Stimulated activated CD4-positive, alpha-beta T cell treated with anti-CD3 and anti-CD28 coated beads, Interleukin-4, amount 100 ng/mL, for 1 hour (primary cell): ENCODE results near the gene ARHGAP26.
"Not testable (repeated sequence)": the region's sequence is repeated elsewhere in the genome, so short reads cannot be mapped to it uniquely, and the experiment has no call there.

ENCODE experiments used
- DNase-seq: peaks from one replicate; pipeline ENCODE4 v3.0.0-alpha.2; 2020

Gene ARHGAP26

DNA sequence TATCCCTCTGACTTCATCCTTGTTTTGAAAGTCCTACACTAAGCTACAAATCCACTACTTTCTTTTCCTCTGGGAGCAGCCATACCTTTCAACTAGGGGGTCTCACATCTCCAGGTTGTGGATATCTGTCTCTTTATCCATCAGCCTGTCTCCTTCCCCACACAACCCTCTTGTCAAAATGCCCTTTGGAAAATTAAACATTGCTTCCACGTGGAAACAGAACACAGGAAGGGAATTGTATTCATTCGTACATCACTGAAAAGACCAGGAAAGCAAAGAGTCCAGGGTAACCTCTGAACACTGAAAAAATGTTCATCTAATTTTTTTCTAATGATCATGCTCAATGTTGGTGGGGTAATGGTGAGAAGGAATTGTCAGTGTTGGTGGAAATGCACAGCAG lies 429.7 kb downstream of the ARHGAP26 start:
- DNase-seq: no peak

DNA sequence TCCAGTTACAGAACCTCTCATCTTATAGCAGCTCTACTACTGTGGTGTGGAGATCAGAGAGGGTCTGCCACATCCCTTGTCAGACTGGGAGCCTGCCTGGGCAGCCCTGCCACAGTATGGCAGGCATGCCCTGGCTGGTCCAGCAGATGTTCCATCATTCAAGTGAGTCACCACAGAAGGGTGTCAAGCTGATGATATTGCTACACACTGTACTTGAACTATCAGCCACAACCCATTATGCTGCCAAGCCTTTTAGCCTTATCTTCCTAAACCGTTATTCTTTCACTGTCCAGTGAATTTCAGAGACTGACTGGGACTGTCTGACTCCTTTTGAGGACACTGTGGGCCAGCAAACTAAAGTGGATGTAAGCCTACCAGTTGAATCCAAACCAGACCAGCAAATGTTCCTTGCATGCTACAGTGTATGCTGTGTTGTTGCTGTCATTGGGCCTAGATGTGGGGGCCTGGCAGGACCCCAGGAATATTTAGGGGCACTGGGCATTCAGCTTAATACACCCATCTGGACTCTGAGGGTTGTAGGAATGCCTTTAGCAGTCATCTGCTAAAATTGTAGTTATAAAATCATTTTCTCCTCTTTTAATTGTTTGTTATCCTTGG lies 430.7 kb downstream of the ARHGAP26 start:
- DNase-seq: no peak

GRCh38 chr5:143201589-143201988 lies 431.4 kb downstream of the ARHGAP26 start:
- no peak for DNase-seq

DNA sequence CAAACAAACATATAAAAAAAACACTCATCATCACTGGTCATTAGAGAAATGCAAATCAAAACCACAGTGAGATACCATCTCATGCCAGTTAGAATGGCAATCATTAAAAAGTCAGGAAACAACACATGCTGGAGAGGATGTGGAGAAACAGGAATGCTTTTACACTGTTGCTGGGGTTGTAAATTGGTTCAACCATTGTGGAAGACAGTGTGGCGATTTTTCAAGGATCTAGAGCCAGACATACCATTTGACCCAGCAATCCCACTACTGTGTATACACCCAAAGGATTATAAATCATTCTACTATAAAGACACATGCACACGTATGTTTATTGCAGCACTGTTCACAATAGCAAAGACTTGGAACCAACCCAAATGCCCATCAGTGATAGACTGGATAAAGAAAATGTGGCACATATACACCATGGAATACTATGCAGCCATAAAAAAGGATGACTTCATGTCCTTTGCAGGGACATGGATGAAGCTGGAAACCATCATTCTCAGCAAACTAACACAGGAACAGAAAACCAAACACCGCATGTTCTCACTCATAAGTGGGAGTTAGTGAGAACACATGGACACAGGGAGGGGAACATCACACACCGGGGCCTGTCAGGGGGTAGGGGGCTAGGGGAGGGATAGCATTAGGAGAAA lies 433.3 kb downstream of the ARHGAP26 start:
- not testable (repeated sequence) for DNase-seq

DNA sequence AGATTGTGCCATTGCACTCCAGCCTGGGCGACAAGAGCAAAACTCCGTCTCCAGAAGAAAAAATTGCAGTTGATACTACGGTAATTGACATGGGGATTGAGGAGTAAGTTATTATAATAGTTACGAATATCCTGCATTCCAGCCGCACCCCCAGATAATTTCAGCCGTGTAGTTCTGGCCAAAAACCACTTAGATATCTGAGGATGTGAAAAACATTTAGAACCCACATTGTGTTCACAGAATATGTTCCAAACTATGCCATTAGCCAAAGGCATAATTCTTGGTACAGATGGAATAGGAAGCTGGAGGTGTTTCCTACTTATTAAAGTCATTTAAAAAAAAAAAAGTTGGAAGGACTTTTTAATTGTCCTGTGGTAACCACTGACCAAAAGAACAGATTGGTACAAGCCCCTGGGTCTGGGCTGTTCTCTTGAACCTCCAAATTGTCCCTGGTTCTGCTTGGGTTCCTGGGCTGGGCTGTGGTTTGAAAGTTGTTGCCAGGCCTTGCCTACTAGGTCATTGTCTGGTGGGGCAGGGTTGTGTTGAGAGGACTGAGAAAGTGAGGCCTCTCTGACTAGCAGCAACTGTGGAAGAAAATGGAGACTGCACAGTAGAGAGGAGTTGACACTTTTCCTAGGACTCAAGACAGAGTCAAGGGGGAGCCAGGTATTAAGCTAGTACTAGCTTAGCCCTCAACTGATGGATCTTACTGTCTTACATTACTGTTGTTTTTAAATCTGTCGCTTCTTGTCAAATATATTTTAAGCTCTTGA lies 434.5 kb downstream of the ARHGAP26 start:
- DNase-seq: no peak

DNA sequence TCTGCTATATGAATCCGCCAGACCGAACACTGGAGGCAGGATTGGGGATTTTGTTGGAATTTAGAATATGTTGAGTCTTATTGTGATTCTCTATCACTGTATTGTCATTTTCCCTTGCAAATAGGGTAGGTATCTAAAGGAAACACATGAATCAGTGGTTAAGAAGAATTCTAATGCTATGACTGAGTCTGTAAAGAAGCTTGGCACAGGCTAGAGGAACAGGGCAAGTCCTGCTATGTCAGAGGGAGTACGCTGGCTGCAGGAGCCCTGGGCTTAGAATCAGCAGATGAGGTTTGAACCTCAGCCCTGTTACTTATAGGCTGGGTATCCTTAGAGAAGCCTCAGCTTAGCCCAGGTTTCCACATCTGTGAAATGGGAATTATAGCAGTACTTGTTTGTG lies 435.2 kb downstream of the ARHGAP26 start:
- no peak for DNase-seq

- DNase-seq: no peak
These were observed 435.7 kb downstream of the ARHGAP26 start for GRCh38 chr5:143205883-143206195.

GRCh38 chr5:143206196-143207053 lies 436.2 kb downstream of the ARHGAP26 start:
- DNase-seq: no peak

DNA sequence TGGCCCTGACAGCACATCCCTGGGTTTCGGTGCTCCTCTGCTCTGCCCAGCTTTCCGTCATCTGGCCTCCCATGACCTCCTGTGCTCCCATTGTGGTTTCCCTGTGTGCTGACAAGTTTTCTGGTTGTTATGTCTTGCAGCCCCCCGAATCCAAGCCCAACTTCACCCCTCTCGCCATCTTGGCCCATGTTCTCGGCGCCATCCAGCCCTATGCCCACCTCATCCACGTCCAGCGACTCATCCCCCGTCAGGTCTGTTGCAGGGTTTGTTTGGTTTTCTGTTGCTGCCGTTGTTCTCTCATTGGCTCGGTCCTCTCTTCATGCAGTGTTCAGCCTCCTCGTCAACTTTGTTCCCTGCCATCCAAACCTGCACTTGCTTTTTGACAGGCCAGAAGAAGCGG lies 436.9 kb downstream of the ARHGAP26 start:
- no peak for DNase-seq

GRCh38 chr5:143207563-143208364 lies 437.6 kb downstream of the ARHGAP26 start:
- no peak for DNase-seq

GRCh38 chr5:143208365-143208641 lies 438.1 kb downstream of the ARHGAP26 start:
- no peak for DNase-seq

- DNase-seq: no peak
These were observed 438.8 kb downstream of the ARHGAP26 start for GRCh38 chr5:143208781-143209510.

GRCh38 chr5:143209881-143210395 lies 439.8 kb downstream of the ARHGAP26 start:
- no peak for DNase-seq

- no peak for DNase-seq
These were observed 440.4 kb downstream of the ARHGAP26 start for GRCh38 chr5:143210576-143210975.

DNA sequence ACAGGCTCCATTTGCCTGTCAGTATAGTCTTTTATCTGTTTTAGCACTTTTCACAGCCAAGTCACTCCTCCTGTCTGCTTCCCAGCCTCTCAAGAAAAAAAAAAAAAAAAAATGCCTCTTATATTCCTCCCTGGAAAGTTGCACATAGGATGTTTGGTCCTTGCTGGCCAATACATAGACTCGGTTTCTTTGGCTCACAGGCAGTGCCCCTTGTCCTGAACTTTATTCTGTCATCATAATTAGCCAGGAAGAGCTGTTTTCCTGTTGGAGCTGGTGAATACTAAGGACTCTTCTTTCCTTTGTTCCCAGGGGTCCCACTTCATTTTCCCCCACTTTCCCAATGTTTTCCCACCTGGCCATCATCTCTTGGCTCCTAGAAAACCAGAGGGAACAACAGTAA lies 442.1 kb downstream of the ARHGAP26 start:
- DNase-seq: no peak

DNA sequence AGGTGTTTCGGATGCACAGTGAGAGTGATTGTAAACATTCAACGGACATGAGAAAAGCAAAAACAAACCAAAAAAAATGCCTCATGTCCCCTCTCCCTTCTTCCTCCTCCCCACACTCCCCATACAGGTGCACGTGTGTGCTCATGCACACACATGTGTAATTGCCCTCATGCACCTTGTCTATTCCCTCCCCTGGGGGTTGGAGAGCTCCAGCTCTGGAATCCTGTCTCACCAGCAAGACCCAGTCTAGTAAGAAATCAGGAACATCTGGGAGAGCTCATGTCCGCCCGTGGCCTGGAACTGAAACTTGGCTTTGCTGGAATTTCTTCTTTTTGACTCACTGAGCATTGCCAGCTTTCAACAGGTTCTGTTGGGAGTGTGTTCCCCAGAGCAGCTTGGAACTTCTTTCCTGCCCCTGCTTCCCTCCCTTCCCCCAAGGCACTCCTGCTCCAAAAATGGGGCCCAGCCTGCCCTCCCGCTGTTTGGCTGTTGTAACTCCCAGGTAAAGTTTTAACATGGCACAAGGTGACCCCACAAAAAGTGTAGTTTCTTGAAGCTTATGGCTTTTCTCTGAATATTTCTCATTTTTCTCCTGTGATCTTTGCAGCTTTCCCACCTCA lies 443.2 kb downstream of the ARHGAP26 start:
- no peak for DNase-seq

GRCh38 chr5:143213851-143214363 lies 443.7 kb downstream of the ARHGAP26 start:
- no peak for DNase-seq

- no peak for DNase-seq
These were observed 444.3 kb downstream of the ARHGAP26 start for GRCh38 chr5:143214458-143214857.

DNA sequence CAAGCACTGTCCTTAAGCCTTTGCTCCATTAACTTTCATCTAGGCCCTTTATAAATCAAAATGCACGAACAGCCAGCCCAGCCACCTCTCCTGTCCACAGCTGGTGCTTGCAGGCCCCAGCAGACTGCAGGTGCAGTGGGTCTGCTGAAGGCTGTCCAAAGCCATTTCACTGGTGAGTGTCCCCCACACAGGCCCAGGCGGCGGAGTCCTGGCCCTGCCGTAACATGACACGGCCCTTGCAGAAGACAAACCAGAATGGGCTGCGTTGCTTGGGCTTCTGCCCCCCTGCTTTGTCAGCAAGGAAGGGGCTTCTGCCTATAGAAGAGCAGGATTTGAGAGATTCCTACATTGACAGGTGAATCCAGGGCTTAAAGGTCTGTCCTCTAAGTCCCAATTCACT lies 444.7 kb downstream of the ARHGAP26 start:
- no peak for DNase-seq

- DNase-seq: no peak
These were observed 445.5 kb downstream of the ARHGAP26 start for GRCh38 chr5:143215690-143216089.

DNA sequence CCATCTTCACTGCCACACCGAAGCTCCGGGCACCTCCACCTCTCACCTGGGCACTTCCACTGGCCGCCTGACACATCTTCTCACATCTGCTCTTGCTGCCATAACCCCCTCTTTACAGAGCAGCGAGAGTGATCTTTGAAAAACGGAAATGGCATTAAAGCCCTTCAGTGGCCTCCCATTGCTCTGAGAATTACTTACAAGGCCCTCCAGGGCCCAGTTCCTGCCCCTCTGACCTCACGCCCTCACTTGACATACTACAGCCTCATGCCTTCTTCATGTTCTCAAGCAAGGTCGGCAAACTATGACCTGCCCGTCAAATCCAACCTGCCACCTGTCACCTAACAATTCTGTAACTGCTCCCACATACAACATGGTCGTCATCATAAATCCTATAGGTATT lies 446.0 kb downstream of the ARHGAP26 start:
- DNase-seq: no peak
